Loucy (cell line): Measurements from ENCODE around the gene PELO.

Source experiments
- H2AFZ ChIP-seq: fragments of 200-600 bp; sonication (generic); 2 replicates; pipeline ENCODE4 v1.6.0; 2016; ENCODE audit warnings: antibody characterized with exemption, mild to moderate bottlenecking, low read length, moderate library complexity
- H3F3A ChIP-seq: fragments of 200-600 bp; 2 replicates; pipeline ENCODE4 v1.6.0; 2016; ENCODE audit warnings: antibody characterized with exemption, low read depth, mild to moderate bottlenecking
- H3K27me3 ChIP-seq: fragments of 200-600 bp; sonication (generic); 2 replicates; pipeline ENCODE4 v1.6.1; 2014; ENCODE audit warnings: low read length, mild to moderate bottlenecking; ENCODE audit not compliant: insufficient read depth, poor library complexity, severe bottlenecking
- H3K36me3 ChIP-seq: fragments of 200-600 bp; sonication (generic); 2 replicates; pipeline ENCODE4 v1.6.1; 2016; ENCODE audit warnings: low read length; ENCODE audit not compliant: insufficient read depth
- H3K4me1 ChIP-seq: fragments of 200-600 bp; sonication (generic); 2 replicates; pipeline ENCODE4 v1.5.1; 2014; ENCODE audit warnings: low read length, mild to moderate bottlenecking; ENCODE audit not compliant: insufficient read depth, poor library complexity, severe bottlenecking
- H3K4me2 ChIP-seq: fragments of 200-600 bp; sonication (generic); 2 replicates; pipeline ENCODE4 v1.6.0; 2014; ENCODE audit warnings: antibody characterized with exemption, low read length, low read depth, mild to moderate bottlenecking; ENCODE audit not compliant: poor library complexity, severe bottlenecking
- H3K4me3 ChIP-seq: fragments of 200-600 bp; sonication (generic); 2 replicates; pipeline ENCODE4 v1.5.1; 2014; ENCODE audit warnings: low read length, mild to moderate bottlenecking, mixed read lengths; ENCODE audit not compliant: poor library complexity, severe bottlenecking
- H3K79me2 ChIP-seq: fragments of 200-600 bp; sonication (generic); 2 replicates; pipeline ENCODE4 v1.6.1; 2014; ENCODE audit warnings: low read length; ENCODE audit not compliant: insufficient read depth
- H3K9ac ChIP-seq: fragments of 200-600 bp; sonication (generic); 2 replicates; pipeline ENCODE4 v1.6.0; 2014; ENCODE audit warnings: mild to moderate bottlenecking, low read depth, low read length, moderate library complexity; ENCODE audit not compliant: poor library complexity, severe bottlenecking
- H3K9me2 ChIP-seq: fragments of 200-600 bp; sonication (generic); replicated peaks from 2 replicates; pipeline ENCODE4 v1.6.1; 2016; ENCODE audit warnings: low read depth, low read length, mixed read lengths
- H3K9me3 ChIP-seq: fragments of 200-600 bp; sonication (generic); 2 replicates; pipeline ENCODE4 v1.6.1; 2014; ENCODE audit warnings: mild to moderate bottlenecking, antibody characterized with exemption, low read length, low read depth; ENCODE audit not compliant: insufficient read depth
- H4K20me1 ChIP-seq: fragments of 200-600 bp; sonication (generic); 2 replicates; pipeline ENCODE4 v1.6.0; 2014; ENCODE audit warnings: antibody characterized with exemption, low read length, mild to moderate bottlenecking; ENCODE audit not compliant: insufficient read depth, poor library complexity, severe bottlenecking
- CTCF ChIP-seq: fragments of 200-600 bp; sonication (generic); conservative IDR thresholded peaks from 2 replicates; pipeline ENCODE4 v1.5.1; 2014; ENCODE audit warnings: mild to moderate bottlenecking, antibody characterized with exemption, low read length
- EZH2phosphoT487 ChIP-seq: fragments of 200-600 bp; IDR thresholded peaks from 2 replicates; pipeline ENCODE4 v1.6.1; 2018; ENCODE audit warnings: antibody characterized with exemption, mild to moderate bottlenecking, moderate library complexity, borderline replicate concordance

Gene PELO

GRCh38 chr5:52834320-52834719 lies 46.6 kb downstream of the PELO start:
- H3K27me3 ChIP-seq: no peaks in the 10 kb centered on the region
- no peaks in the 10 kb centered on the region for H3K4me1 ChIP-seq
- no peak overlapping the region for H3K4me3 ChIP-seq
- TF ChIP-seq CTCF (no peak), EZH2phosphoT487 (no peak)
- no peaks in the 10 kb centered on the region for H3K36me3 ChIP-seq
- H4K20me1 ChIP-seq: no peaks in the 10 kb centered on the region
- no peaks in the 10 kb centered on the region for H3F3A ChIP-seq
- H3K4me2 ChIP-seq: no peak overlapping the region
- no peaks in the 10 kb centered on the region for H3K79me2 ChIP-seq
- H3K9me3 ChIP-seq: no peaks in the 10 kb centered on the region
- H3K9me2 ChIP-seq: no peaks in the 10 kb centered on the region
- no peak overlapping the region for H2AFZ ChIP-seq
- H3K9ac ChIP-seq: no peak overlapping the region

GRCh38 chr5:52837068-52837467 lies 49.4 kb downstream of the PELO start:
- Histone ChIP-seq H4K20me1 (no peaks in the 10 kb centered on the region), H3K4me3 (no peak overlapping the region), H3K79me2 (no peaks in the 10 kb centered on the region), H2AFZ (no peak overlapping the region), H3K4me1 (no peaks in the 10 kb centered on the region), H3K9ac (no peak overlapping the region), H3K27me3 (no peaks in the 10 kb centered on the region), H3K9me3 (no peaks in the 10 kb centered on the region), H3K4me2 (no peak overlapping the region), H3K36me3 (no peaks in the 10 kb centered on the region), H3K9me2 (no peaks in the 10 kb centered on the region), H3F3A (no peaks in the 10 kb centered on the region)
- no peak for TF ChIP-seq EZH2phosphoT487
- no peak for TF ChIP-seq CTCF
